GM21381 (cell line): ENCODE measurements around the gene DLG5.

Experiments
- ATAC-seq: cut with Tn5 transposase; IDR thresholded peaks from one replicate; pipeline ENCODE4 v1.9.1; 2021; ENCODE audit warnings: mild to moderate bottlenecking, moderate library complexity; ENCODE audit not compliant: unreplicated experiment

Gene DLG5

DNA sequence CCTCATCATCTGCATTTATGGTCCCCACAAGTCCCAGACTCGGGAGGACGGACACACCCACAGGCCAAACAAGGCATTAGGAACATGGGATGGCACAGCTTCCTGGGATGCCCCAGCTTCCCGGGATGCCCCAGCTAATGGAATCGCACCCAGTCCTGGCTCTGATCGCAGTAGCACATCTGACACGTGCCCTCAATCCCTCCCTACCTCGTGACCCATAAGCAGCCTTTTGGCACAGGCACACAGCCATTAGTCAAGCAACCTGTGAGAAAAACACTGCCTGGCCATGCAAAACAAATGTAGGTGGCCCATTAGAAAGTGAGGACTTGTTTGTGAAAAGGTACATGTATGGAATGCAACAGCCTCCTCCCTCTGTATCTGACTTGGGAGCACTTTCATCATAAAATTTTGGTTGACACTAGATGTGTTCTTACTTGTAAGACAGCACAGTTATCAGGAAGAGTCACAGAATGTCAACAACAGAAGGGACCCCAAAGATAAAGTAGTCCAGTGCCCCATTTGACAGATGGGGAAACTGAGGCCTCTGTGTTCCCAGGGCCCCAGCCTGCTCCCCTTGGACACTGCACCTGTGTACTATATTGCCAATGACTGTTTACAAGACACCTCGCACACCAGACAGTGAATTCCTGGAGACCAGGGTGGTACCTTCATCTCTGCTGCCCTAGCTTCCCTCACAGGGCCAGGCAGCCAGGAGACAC lies 34.4 kb downstream of the DLG5 start:
- no peak for ATAC-seq

DNA sequence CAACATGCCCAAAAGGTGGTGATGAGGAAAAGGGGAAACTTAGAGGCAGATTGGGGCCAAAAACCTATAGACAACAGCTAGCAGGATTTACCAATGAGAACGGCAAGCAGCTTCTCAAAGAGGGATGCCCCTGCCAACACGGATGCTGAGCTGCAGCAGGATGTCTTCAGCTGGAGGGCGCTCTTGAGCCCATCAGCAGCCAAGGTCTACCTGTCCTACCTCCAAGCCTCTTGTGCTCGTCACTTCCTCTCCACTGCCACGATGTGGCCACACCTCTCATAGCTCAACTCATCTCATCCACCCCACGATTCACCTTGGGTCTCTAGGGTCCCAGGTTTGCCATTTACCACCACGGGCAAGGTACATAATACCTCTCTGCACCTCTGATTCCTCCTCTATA lies 36.5 kb downstream of the DLG5 start:
- ATAC-seq = no peak

DNA sequence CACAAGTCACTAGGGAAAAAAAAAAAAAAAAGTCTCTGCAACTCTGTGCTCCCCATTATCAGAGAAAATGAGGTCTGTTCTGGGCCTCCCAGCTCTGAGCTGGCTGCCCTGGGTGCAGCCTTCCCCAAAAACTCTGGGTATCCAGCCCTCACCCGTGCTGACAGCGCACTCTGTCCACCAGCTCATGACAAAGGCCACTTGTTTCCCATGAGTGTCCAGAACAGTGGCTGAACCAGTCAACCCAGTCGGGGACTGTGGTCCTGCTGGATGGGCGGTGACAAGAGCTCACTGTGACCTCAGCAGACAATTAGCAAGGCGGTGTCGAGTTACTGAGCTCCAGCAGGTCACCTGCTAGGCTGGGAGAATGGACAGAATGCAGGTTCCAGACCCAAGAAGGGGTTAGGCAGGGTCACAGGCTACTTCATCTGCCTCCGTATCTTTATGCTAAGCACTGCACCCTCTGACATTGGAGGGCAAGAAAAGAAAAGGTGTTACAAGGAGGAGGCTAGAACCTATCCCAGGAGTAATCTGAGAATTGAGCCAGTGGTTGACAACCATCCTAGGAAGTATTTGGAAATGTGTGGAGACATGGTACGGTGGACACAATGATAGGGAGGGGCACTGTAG lies 37.2 kb downstream of the DLG5 start:
- ATAC-seq = no peak

DNA sequence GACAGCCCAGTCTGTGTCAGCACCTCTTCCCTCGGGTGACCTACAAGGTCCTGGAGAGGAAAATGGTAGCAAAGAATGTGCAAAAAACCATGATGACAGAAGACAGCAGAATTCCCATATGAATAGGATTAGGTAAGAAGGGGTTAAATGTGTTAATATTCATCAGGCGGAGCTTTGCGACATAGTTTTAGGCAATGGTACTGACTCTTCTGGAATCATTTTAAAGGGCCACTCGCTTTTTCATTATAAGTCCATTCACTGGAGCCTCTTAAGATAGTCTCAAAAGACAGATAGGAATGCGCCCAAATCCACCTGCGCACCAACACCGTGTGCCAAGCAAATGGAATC lies 38.2 kb downstream of the DLG5 start:
- no peak for ATAC-seq

DNA sequence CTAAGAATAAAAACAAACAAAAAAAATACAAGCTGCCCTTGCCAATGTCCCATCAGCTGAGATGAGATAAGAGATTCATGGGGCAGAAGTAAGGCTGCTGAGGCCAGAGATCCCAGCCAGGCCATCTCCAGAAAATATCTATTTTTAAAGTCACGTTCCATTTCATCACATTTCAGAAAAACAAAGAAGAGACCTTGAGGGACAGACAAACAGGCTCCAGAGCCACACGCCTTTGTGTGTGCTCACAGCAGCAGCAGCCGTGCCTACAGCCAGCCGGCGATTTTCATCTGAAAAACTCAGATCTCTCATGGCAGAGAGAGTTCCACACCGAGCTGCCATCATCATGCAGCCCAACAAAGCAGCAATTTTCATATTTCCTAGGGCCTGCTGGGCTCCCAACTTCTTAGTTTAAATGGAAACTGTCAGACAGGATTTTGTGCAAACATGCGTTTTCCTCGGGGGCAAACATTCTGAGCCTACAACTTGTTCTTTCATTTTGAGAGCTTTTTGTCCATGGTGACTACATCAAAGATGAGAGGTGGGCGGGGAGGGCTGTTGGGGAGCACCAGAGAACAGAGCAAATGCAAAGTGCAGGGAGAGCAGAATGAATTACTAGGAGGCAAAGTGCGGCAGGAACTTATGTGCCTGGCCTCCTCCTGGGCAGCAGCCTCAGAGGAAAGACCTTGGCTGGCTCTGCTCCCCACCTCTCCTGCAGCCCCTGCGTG lies 38.8 kb downstream of the DLG5 start:
- no peak for ATAC-seq

DNA sequence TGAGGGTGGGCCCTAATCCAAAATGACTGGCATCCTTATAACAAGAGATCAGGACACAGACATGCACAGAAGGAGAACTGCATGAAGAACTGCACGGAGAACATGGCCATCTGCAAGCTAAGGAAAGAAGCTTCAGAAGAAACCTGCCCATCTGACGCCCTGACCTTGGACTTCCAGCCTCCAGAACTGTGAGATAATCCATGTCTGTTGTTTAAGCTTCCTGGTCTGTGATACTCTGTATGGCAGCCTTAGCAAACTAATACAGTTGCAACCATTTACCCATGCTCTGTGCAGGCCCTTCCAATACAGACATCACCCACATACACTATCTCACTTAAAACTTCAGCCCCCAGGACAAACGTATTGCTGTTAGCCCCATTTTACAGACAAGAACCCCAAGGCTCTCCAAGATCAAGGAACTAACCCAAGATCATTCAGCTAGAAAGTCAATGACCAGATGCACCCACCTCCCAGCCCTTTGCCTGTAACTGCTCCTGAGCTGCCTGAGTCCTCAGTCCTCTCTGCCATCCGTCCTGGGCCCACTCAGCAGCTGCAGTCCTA lies 39.7 kb downstream of the DLG5 start:
- ATAC-seq = no peak

DNA sequence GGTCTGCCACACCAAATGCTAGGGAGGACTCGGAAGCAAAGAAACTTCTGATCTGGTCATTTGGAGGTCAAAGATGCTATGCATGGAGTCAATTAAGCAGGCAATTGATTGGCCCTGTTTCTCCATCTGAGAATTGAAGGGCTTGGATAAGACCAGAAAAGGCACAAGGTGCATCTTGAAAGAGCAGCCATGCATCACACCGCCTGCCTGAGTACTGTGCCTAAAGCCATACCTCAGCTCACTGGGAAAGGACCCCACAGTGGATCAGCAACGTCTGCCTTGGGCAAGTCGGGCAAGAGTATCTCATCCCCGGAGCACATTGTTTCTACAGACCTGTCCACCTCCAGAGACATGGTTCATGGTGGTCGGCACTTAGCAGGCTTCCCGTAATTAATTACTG lies 42.4 kb downstream of the DLG5 start:
- ATAC-seq = no peak

DNA sequence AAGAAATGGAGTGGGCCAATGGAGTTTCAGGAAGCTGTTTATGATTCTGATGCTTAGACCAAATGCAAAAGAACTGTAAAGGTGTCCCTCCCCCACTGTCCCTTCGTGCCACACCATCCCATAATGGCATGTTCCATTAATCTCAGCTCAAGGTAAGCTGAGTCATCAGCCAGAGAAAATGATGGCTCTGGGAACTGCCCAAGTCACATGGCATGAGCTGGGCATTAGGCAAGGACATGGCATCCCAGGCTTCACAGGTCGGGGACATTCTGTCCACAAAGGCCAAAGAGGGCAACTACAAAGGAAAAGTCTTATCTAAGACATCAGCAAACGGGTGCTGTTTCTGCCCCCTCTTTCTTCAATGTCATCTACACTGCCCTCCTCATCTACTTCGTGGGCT lies 44.9 kb downstream of the DLG5 start:
- no peak for ATAC-seq

DNA sequence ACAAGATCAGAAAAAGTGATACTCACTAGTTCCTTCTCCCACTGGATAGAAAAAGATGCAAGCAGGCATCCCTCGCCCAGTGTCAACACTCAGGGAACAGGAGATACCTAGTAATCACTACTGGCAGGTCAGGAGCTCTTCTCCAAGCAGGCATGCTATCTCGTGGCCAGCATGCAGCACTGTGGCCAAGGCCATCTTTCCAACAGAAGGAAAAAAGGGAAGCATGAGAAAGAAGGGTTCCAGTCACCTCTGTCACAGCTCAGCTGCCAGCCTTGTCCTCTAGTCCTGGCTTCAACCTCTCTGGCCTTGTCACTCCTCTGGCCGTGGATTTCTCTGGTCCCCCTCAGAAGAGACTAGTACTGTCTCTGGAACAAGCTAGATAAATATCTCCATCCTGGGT lies 45.3 kb downstream of the DLG5 start:
- no peak for ATAC-seq

DNA sequence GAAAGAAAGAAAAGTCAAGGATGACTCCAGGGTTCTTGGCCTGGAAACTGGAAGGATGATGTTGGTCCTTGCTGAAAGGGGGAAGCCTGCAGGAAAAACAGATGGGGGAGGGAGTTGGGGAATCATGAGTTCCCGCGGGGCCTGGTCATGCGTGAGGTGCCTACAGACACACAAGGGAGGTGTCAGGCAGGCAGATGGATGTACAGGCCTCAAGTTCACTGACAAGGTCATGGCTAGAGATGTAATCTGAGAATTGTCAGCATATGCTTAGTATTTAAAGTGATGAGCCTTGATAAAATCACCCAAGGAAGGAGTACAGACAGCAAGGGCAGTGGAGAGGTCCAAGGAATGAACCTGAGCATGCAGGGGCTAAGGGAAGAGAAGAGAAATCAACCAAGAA lies 46.8 kb downstream of the DLG5 start:
- no peak for ATAC-seq

DNA sequence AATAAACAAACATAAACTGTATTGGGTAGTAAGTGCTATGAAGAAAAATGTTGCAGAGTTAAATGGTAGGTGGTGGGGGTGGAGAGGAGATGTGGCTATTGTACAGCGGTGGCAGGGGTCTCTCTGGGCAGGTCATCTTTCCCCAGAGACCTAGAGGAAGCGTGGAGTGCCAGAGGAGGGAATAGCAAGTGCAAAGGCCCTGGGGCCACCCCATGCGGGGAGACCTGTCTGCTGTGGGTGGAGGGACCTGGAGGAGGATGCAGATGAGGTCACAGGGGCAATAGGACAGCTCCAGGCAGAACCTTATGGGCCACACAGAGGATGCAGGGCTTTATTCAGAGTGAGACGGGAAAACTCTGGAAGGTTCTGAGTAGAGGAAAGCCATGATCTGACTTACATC lies 47.5 kb downstream of the DLG5 start:
- no peak for ATAC-seq

DNA sequence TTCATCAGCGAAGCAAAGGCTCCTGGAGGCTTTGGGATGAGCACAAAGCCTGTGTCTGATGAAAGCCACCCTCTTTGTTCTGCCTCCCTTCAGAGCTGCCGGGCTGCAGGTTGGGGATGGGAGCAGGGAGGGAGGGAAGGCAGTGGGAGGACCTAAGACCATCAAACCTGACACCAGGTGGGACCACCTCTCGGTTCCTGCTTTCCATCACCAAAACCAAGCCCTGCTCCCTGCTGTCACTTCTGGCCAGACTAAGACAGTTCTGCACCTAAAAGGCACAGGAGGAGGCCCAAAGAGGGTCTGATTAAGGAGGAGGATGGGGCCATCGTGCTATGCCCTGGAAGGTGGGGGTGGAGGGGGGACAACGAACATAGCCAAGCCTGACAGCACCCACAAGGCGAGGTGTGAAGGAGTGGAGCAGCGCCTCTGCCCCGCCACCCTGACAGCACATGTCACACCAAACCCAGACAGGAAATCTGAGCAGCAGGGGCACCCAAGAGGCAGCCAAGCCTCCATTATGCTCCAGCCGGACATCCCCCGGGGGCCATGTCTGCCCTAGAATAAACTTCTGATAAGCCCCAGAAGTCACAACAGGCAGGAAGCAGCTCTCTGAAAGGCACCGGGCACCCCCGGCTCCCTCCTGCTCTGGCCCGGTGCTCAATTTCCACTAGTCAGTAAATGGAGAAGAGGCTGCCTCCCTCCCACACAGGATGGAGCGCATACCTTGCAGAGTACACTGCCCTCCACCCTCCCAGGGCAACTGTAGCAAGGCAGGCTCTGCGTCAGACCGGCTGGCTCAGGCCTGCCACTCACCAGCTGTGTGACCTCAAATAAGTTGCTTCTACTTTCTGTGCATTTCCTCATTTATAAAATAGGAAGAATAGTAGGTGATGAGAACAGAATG lies 48.9 kb downstream of the DLG5 start:
- peak; percentile 49 for ATAC-seq

DNA sequence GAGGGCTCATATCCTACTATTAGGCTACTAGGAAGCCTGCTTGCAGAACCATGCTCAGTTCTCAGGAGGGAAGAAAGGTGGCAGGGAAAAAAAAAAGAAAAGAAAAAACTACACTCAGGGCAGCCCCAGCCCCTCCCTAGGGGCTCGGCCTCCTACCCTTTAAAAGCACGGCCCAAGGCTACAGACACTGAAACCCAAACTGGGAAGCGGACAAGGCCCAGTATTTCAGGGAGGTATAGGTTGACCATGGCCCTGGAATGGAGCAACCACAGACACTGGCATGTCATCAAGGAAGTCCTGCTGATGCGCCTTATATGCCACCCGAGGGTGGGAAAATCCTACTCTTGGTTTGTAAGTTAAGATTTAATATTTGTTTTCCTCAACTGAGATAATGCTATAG lies 50.8 kb downstream of the DLG5 start:
- no peak for ATAC-seq

DNA sequence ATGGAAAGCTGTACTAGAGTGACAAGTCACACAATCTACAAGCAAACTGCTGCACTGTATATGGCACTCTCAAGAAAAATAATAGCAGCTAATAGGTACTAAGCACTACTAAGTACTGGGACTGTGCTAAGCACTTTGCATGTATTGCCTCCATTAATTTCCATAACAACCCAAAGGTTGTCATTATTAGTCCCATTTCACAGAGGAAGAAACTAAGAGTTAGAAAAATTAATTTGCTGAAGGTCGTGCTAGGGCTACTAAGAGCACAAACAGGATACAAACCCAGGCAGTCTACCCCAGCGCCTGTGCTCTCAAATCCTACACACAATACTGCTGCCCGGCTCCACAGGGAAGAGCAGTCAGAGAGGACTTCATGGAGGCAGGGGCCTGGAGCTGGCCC lies 51.7 kb downstream of the DLG5 start:
- no peak for ATAC-seq

DNA sequence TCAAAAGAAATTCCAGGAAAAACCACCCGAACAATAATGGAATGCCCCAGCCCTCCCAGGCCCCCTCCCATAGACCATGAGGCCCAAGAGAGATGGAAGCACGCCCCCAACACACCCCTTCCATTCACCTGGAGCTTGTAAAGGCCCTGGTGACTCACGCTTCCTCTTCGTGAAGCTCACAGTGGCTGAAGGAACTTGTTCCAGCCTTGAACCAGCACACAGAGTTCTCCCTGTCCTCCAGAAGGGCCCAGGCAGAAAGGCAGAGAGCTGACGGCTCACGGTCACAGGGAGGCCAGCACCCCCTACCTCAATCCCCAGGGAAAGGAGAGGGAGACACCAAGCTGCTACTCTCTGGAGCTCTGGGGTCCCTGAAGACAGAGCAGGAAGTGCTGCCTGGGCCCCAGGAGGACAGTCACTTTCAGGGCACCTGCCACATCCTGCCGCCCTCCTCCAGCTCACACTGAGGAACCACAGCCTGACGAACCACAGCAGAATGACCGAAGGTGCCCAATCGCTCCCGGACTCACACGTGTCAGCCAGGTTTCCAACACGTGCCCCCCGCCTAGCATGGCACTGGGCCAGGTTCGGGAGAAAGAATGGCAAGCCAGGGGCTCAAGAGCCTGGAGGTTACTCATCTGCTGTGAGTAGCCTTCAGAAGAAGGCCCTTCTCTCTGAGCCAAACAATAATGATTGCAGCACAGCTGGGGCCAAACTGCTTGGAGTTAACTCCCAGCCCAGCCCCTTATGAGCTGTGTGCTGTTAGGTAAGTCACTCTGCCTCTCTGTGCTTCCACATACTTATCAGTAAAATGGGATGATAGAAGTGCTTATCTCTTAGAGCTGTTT lies 52.8 kb downstream of the DLG5 start:
- peak; percentile 88 for ATAC-seq

DNA sequence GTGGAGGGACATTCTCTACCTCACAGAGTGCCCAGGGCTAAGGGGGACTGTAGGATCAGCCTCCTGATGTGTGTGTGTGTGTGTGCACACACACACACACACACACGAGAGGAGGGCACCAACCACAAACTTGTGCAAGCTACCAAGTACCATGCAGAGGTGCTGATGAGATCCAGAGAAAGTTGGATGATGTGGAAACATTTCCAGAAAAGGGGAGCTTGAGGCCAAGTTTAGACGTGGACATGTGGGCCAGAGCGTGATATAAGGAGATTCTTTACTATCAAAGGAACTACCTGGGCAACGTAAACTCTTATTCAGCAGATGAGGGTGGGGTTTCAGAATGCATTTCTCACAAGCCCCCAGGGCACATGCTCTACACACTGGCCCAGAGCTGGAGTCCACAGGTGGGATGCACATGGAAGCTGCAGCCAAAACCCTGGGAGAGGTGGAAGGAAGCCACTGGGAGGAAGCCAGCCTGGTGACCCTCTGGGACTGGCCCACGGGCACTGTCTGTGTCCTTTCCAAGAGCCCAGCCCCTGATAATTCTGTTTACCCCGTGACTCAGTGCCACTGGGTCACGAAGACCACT lies 53.5 kb downstream of the DLG5 start:
- no peak for ATAC-seq

DNA sequence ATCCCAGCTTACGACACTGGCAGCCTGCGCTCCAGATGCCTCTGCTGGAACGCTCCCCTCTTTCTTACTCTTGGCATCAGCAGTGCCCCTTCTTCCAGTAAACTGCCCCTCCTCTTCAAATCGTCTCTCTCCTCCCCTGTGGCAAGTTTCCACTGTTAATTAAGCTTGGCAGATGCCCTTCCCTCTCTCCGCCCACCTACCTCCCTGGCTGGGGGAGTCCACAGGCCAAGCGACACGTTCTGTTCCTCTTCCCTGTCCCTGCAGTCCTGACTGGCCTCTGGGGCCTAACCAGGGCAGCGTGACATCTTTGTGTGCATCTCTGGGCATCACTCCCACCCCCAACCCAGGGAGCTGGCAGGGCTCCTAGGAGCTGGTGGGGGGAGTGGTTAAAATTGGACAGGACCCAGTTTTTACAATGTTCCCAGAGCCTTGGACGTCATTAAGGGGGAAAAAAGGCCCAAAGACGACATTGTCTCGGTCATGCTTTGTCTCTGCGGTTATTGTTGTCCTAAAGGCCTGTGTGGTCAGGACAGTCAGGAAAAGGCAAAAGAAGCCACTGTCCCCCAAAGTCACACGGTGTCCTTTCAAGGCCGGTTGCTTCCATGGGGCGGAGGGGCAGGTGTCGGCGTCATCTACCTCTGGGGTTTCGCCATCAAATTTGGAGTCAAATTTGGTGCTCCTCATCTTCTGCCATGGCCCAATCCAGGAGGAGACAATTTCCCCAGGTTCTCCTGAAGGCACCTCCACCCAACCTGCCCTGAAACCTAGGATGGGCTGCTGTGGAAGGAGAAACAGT lies 54.2 kb downstream of the DLG5 start:
- no peak for ATAC-seq

DNA sequence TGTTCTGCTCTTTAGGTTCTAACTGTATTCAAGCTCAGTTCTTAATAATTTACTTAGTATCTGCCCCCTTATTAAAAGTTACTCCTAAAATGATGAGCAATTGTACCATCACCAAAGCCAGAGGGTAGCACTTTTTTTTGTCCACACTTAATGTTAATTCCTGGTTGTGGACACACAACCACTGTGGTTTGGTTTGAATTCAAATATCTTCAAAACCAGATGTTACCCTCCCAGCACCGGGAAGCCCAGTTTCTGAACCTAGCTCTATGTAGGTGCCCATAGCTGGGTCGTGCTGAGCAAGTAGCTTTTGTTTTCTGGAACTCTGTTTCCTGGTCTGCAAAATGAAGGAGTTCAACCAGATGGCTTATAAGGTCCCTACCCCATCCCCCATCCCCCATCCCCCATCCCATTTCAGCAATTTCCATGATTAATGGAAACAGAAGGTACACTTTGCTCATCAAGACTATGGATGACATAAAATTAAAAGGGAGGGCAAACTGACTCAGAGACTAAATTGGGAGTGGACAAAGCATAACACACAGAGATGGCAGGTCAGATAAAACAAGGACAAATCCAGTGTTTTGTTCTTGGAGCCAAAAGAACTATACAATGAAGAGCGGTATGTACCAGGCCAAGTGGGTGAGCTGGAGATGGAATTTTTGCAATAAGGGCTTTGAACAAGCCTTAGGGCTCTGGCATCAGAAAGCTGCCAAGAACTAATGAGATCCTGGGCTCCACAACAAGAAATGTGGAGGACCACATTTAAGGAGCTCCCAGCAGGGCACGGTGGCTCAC lies 56.7 kb downstream of the DLG5 start:
- ATAC-seq = no peak
